Measurements from ENCODE around the gene LILRB2. TPM values are rescaled to one million over a fixed set of nuclear protein-coding genes. Genes with fewer than 3 reads are reported as not detected.

The LILRB2 gene
- total RNA-seq, 1 experiment from 2014 or later = not detected

- Mint-ChIP-seq H3K27ac (ENCODE audit: unreplicated experiment) (no peak overlapping the region), H3K9me3 (ENCODE audit: unreplicated experiment) (no peaks in the 10 kb centered on the region), H3K27me3 (ENCODE audit: insufficient read depth, unreplicated experiment) (peaks cover 16% of the 10 kb centered on the region), H3K4me3 (ENCODE audit: unreplicated experiment) (no peak overlapping the region), H3K36me3 (ENCODE audit: insufficient read depth, unreplicated experiment) (no peaks in the 10 kb centered on the region), H3K4me1 (ENCODE audit: low read depth, unreplicated experiment) (no peaks in the 10 kb centered on the region)
- POLR2A ChIA-PET = no interaction called here
- no peaks in the 10 kb centered on the region for H3K9me3 ChIP-seq
- intact Hi-C loops (cut with micrococcal nuclease; ENCODE audit: unreplicated experiment) = no loop called here
- no peaks in the 10 kb centered on the region for H3K27me3 ChIP-seq (replicated peaks; ENCODE audit: control insufficient read depth, insufficient read depth, low read length)
- no TSS peak for BruUV-seq (replicated peaks)
- H3K36me3 ChIP-seq (ENCODE audit: control insufficient read depth, insufficient read depth, low read length) = no peaks in the 10 kb centered on the region
- no peak for DNase-seq
- H3K4me1 ChIP-seq = no peaks in the 10 kb centered on the region
- no peak overlapping the region for H3K4me3 ChIP-seq (ENCODE audit: low read depth, low read length)
- TF ChIP-seq CTCF (IDR thresholded peaks at IDR 0.05; ENCODE audit: insufficient read depth in 1 of 2, low read depth in 1 of 2, low read length in 1 of 2, severe bottlenecking in 1 of 2, unreplicated experiment in 1 of 2) = no peak
- CTCF ChIA-PET = no interaction called here
These were observed 29.6 kb upstream of the LILRB2 start for GRCh38 chr19:54310543-54310942.

- H3K36me3 Mint-ChIP-seq (ENCODE audit: insufficient read depth, unreplicated experiment) = no peaks in the 10 kb centered on the region
- no peak for TF ChIP-seq CTCF (IDR thresholded peaks at IDR 0.05; ENCODE audit: insufficient read depth in 1 of 2, low read depth in 1 of 2, low read length in 1 of 2, severe bottlenecking in 1 of 2, unreplicated experiment in 1 of 2)
- no peak for DNase-seq
- ChIA-PET CTCF (no interaction called here), POLR2A (no interaction called here)
- no peak overlapping the region for H3K4me3 Mint-ChIP-seq (ENCODE audit: unreplicated experiment)
- H3K27me3 ChIP-seq (replicated peaks; ENCODE audit: control insufficient read depth, insufficient read depth, low read length) = no peaks in the 10 kb centered on the region
- intact Hi-C loops (cut with micrococcal nuclease; ENCODE audit: unreplicated experiment) = no loop called here
- BruUV-seq (replicated peaks) = no TSS peak
- H3K27me3 Mint-ChIP-seq (ENCODE audit: insufficient read depth, unreplicated experiment) = peaks cover 16% of the 10 kb centered on the region
- no peaks in the 10 kb centered on the region for H3K36me3 ChIP-seq (ENCODE audit: control insufficient read depth, insufficient read depth, low read length)
- H3K4me3 ChIP-seq (ENCODE audit: low read depth, low read length) = no peak overlapping the region
- peaks cover 4% of the 10 kb centered on the region for H3K9me3 Mint-ChIP-seq (ENCODE audit: unreplicated experiment)
- H3K4me1 ChIP-seq = no peaks in the 10 kb centered on the region
- H3K27ac Mint-ChIP-seq (ENCODE audit: unreplicated experiment) = no peak overlapping the region
- no peaks in the 10 kb centered on the region for H3K9me3 ChIP-seq
- no peaks in the 10 kb centered on the region for H3K4me1 Mint-ChIP-seq (ENCODE audit: low read depth, unreplicated experiment)
These were observed 28.9 kb upstream of the LILRB2 start for GRCh38 chr19:54309811-54310210.

GRCh38 chr19:54307389-54308020 is 26.6 kb upstream of the LILRB2 start:
- CTCF ChIA-PET = no interaction called here
- H3K4me1 Mint-ChIP-seq (ENCODE audit: low read depth, unreplicated experiment) = no peaks in the 10 kb centered on the region
- no peak for TF ChIP-seq CTCF (IDR thresholded peaks at IDR 0.05; ENCODE audit: insufficient read depth in 1 of 2, low read depth in 1 of 2, low read length in 1 of 2, severe bottlenecking in 1 of 2, unreplicated experiment in 1 of 2)
- H3K36me3 Mint-ChIP-seq (ENCODE audit: insufficient read depth, unreplicated experiment) = no peaks in the 10 kb centered on the region
- POLR2A ChIA-PET = no interaction called here
- Histone ChIP-seq H3K4me3 (ENCODE audit: low read depth, low read length) (no peak overlapping the region), H3K4me1 (no peaks in the 10 kb centered on the region), H3K36me3 (ENCODE audit: control insufficient read depth, insufficient read depth, low read length) (no peaks in the 10 kb centered on the region), H3K9me3 (no peaks in the 10 kb centered on the region), H3K27me3 (replicated peaks; ENCODE audit: control insufficient read depth, insufficient read depth, low read length) (no peaks in the 10 kb centered on the region)
- H3K27ac Mint-ChIP-seq (ENCODE audit: unreplicated experiment) = no peak overlapping the region
- BruUV-seq (replicated peaks) = no TSS peak
- DNase-seq = no peak
- peaks cover 9% of the 10 kb centered on the region for H3K9me3 Mint-ChIP-seq (ENCODE audit: unreplicated experiment)
- peaks cover 9% of the 10 kb centered on the region for H3K27me3 Mint-ChIP-seq (ENCODE audit: insufficient read depth, unreplicated experiment)
- no peak overlapping the region for H3K4me3 Mint-ChIP-seq (ENCODE audit: unreplicated experiment)
- intact Hi-C loops (cut with micrococcal nuclease; ENCODE audit: unreplicated experiment) = no loop called here
